Parathyroid adenoma (tissue), 2 donors: ENCODE results near the gene CARD18.
"Not testable (repeated sequence)": the region's sequence is repeated elsewhere in the genome, so short reads cannot be mapped to it uniquely, and the experiment has no call there.

ENCODE experiments used
- H2AFZ ChIP-seq: fragments of 300-600 bp; sonication (generic); one replicate; pipeline ENCODE4 v1.7.0; 2017; ENCODE audit warnings: antibody characterized with exemption, mild to moderate bottlenecking
- H3K27ac ChIP-seq: fragments of 300-600 bp; sonication (generic); one replicate; pipeline ENCODE4 v1.7.0; 2017
- H3K27me3 ChIP-seq: fragments of 300-600 bp; sonication (generic); one replicate; pipeline ENCODE4 v1.7.0; 2017; ENCODE audit warnings: low read length; ENCODE audit not compliant: control insufficient read depth, insufficient read depth
- H3K36me3 ChIP-seq: fragments of 300-600 bp; sonication (generic); one replicate; pipeline ENCODE4 v1.7.0; 2017; ENCODE audit warnings: low read length; ENCODE audit not compliant: control insufficient read depth, insufficient read depth
- H3K4me1 ChIP-seq: fragments of 300-600 bp; sonication (generic); one replicate; pipeline ENCODE4 v1.7.0; 2017; ENCODE audit warnings: control low read depth
- H3K4me2 ChIP-seq: fragments of 300-600 bp; sonication (generic); one replicate; pipeline ENCODE4 v1.7.0; 2017; ENCODE audit warnings: low read length
- H3K4me3 ChIP-seq: fragments of 300-600 bp; sonication (generic); one replicate; pipeline ENCODE4 v1.7.0; 2017; ENCODE audit warnings: low read depth, low read length
- H3K79me2 ChIP-seq: fragments of 300-600 bp; sonication (generic); one replicate; pipeline ENCODE4 v1.7.0; 2017; ENCODE audit warnings: control low read depth
- H3K9ac ChIP-seq: fragments of 300-600 bp; sonication (generic); one replicate; pipeline ENCODE4 v1.7.0; 2017; ENCODE audit warnings: mild to moderate bottlenecking
- H3K9me3 ChIP-seq: fragments of 300-600 bp; sonication (generic); one replicate; pipeline ENCODE4 v1.7.0; 2017; ENCODE audit warnings: low read length; ENCODE audit not compliant: control insufficient read depth
- TF ChIP-seq, protein P1 (sequence below): fragments of 300-600 bp; sonication (generic); IDR thresholded peaks from one replicate; pipeline ENCODE4 v1.7.0; 2017; ENCODE audit warnings: antibody characterized with exemption, mild to moderate bottlenecking
- donor health status: primary hyperparathyroidism.

CARD18 gene

DNA sequence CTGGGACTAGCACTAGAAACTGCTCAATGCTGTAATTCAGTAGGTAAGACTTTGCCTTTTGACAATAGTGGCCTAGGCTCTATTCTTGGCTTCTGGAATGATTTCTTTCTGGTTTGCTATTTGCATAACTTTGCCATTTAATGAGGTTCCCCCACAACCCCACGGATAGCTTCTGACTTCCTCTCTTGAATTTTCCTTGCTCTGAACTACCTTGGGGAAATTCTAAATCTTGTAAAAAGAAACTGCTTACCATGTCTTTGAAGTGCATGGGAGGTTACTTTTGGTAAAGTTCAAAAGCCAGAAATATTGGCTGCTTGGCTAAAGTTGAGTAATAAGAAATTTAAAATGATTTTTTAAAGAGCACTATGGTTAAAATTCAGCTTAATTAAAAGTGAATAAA, 35.3 kb downstream of the CARD18 start:
- no peaks in the 10 kb centered on the region for H3K4me1 ChIP-seq

DNA sequence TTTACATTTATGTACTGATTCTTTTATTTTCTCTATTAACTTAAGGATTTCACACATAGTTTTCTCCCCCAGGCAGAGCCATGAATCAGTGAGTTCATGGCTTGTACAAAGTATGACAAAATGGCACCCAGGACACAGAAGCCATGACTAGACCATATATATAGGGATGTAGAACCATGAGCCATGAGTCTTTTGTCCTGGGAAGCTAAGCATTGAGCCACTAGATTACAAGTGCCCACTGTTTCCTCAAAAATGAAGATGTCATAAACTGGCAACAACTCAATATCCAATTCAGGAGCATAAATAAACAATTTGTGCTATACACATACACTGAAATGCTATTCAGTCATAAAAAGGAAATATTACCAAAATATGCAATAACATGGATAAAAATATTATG, 36.2 kb downstream of the CARD18 start:
- H2AFZ ChIP-seq = no peak overlapping the region
- no peak overlapping the region for H3K4me2 ChIP-seq
- no peak overlapping the region for H3K9ac ChIP-seq
- no peaks in the 10 kb centered on the region for H3K79me2 ChIP-seq
- no peaks in the 10 kb centered on the region for H3K36me3 ChIP-seq
- no peaks in the 10 kb centered on the region for H3K4me1 ChIP-seq
- TF ChIP-seq, protein P1, sequence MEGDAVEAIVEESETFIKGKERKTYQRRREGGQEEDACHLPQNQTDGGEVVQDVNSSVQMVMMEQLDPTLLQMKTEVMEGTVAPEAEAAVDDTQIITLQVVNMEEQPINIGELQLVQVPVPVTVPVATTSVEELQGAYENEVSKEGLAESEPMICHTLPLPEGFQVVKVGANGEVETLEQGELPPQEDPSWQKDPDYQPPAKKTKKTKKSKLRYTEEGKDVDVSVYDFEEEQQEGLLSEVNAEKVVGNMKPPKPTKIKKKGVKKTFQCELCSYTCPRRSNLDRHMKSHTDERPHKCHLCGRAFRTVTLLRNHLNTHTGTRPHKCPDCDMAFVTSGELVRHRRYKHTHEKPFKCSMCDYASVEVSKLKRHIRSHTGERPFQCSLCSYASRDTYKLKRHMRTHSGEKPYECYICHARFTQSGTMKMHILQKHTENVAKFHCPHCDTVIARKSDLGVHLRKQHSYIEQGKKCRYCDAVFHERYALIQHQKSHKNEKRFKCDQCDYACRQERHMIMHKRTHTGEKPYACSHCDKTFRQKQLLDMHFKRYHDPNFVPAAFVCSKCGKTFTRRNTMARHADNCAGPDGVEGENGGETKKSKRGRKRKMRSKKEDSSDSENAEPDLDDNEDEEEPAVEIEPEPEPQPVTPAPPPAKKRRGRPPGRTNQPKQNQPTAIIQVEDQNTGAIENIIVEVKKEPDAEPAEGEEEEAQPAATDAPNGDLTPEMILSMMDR = no peak
- no peak overlapping the region for H3K4me3 ChIP-seq
- H3K27ac ChIP-seq = no peak overlapping the region
- no peaks in the 10 kb centered on the region for H3K27me3 ChIP-seq
- H3K9me3 ChIP-seq = no peaks in the 10 kb centered on the region

More for the DNA sequence above, 35.3 kb downstream of the CARD18 start:
- Histone ChIP-seq H3K36me3 (no peaks in the 10 kb centered on the region), H3K79me2 (no peaks in the 10 kb centered on the region), H3K9ac (no peak overlapping the region), H3K27me3 (no peaks in the 10 kb centered on the region), H3K27ac (no peak overlapping the region), H3K9me3 (no peaks in the 10 kb centered on the region), H3K4me3 (no peak overlapping the region), H2AFZ (no peak overlapping the region), H3K4me2 (no peak overlapping the region)
- TF ChIP-seq, protein P1 = no peak

GRCh38 chr11:105102079-105102581, 37.4 kb downstream of the CARD18 start:
- not testable (repeated sequence) for H3K4me1 ChIP-seq, H3K27ac ChIP-seq

GRCh38 chr11:105100981-105101630, 38.5 kb downstream of the CARD18 start:
- no peak overlapping the region for H3K4me3 ChIP-seq
- TF ChIP-seq, protein P1 = no peak
- no peaks in the 10 kb centered on the region for H3K4me1 ChIP-seq
- H3K36me3 ChIP-seq = no peaks in the 10 kb centered on the region
- H3K79me2 ChIP-seq = no peaks in the 10 kb centered on the region
- no peaks in the 10 kb centered on the region for H3K27me3 ChIP-seq
- H3K27ac ChIP-seq = no peak overlapping the region
- H3K9me3 ChIP-seq = no peaks in the 10 kb centered on the region
- no peak overlapping the region for H3K9ac ChIP-seq
- no peak overlapping the region for H2AFZ ChIP-seq
- H3K4me2 ChIP-seq = no peak overlapping the region

More at GRCh38 chr11:105102079-105102581, 37.4 kb downstream of the CARD18 start:
- not testable (repeated sequence) for H3K79me2 ChIP-seq, H3K36me3 ChIP-seq, H3K9me3 ChIP-seq, H3K9ac ChIP-seq, H3K4me2 ChIP-seq, H3K4me3 ChIP-seq, H3K27me3 ChIP-seq, H2AFZ ChIP-seq

DNA sequence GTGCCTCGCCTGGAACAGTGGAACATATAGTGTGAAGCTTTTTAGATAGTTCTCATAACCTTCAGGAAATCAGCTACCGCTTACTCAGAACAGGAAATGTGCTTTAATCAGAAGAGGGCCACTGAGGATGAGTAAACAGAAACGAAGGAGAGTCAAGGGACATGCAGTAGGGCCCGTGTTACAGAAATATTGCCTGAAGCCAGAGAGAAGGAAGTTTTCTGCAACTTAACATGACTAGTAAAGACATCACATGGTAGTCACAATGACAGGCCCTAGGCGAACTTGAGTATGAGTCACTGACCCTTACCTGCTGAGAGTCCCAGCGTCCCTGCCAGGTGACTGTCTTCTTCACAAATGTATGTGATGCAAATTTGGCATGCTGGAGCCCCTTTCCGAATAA, 39.4 kb downstream of the CARD18 start:
- H3K79me2 ChIP-seq = no peaks in the 10 kb centered on the region
- no peak overlapping the region for H3K27ac ChIP-seq
- H2AFZ ChIP-seq = no peak overlapping the region
- no peaks in the 10 kb centered on the region for H3K27me3 ChIP-seq
- TF ChIP-seq, protein P1 = no peak
- H3K4me2 ChIP-seq = no peak overlapping the region
- no peak overlapping the region for H3K9ac ChIP-seq
- H3K4me3 ChIP-seq = no peak overlapping the region
- H3K36me3 ChIP-seq = no peaks in the 10 kb centered on the region
- H3K9me3 ChIP-seq = no peaks in the 10 kb centered on the region
- no peaks in the 10 kb centered on the region for H3K4me1 ChIP-seq

DNA sequence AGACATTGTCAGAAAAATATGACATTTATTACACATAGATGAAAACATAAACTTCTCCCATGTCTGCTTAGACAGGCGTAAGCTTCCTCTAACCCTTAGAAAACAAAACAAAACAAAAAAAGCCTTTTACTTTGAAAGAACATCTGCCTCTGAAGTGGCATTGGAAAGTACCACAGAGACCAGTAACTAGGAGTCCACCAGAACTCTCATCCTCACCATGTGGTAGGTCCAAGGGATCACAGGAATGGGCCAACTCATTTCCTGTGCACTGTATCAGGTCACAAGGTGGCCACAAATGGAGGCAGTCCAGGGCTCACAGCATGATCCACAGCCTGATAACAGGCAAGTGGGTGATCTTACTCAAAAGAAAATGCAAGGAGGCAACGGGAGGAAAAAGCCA, 40.0 kb downstream of the CARD18 start:
- H3K4me3 ChIP-seq, H3K4me1 ChIP-seq: not testable (repeated sequence)

More for the DNA sequence above, 40.0 kb downstream of the CARD18 start:
- H3K27me3 ChIP-seq, H3K4me2 ChIP-seq, H2AFZ ChIP-seq, H3K9me3 ChIP-seq, H3K9ac ChIP-seq, H3K79me2 ChIP-seq, H3K27ac ChIP-seq, H3K36me3 ChIP-seq: not testable (repeated sequence)
